HepG2 (cell line): ENCODE results near the gene SETD2. TPM values are rescaled to one million over a fixed set of nuclear protein-coding genes. Genes with fewer than 3 reads are reported as not detected.

ENCODE experiments used
- ATAC-seq: fragments of 200-7000 bp; cut with Tn5 transposase; 3 replicates; pipeline ENCODE4 v1.9.1; 2020; ENCODE audit warnings: mild to moderate bottlenecking, moderate library complexity
- BruUV-seq: library from RNA; stranded (reverse); fragments of 400-500 nt; replicated peaks from 2 replicates; lab custom pipeline; 2021; lab: Mats Ljungman, UMichigan
- CTCF ChIA-PET: fragments of 300-600 bp; formaldehyde crosslinking; extraction: SDS; loops from one replicate; lab custom pipeline; 2021; ENCODE audit warnings: low total read pairs, inconsistent platforms, low intra/inter-chr PET ratio; lab: Yijun Ruan, JAX
- POLR2A ChIA-PET: fragments of 350-600 bp; sonication (Branson Sonifier 250); formaldehyde crosslinking; loops from one replicate; lab custom pipeline; 2020; ENCODE audit warnings: antibody characterized with exemption, inconsistent platforms; lab: Yijun Ruan, JAX
- DNase-seq: peaks from one replicate; pipeline ENCODE4 v3.0.0-alpha.2; 2015; ENCODE audit warnings: low spot score
- FAIRE-seq: peaks from 3 replicates; lab custom pipeline; 2011; peaks lifted over from hg19 to GRCh38; lab: Jason Lieb, UNC
- H2AFZ ChIP-seq: one replicate; pipeline ENCODE4 v1.6.1; 2011; ENCODE audit warnings: low read length, inconsistent platforms
- H3K27ac ChIP-seq: fragments of 300-600 bp; 3 replicates; pipeline ENCODE4 v1.8.0; 2011; ENCODE audit warnings: mixed run types, mild to moderate bottlenecking, mixed read lengths, low read length, inconsistent platforms; ENCODE audit not compliant: insufficient read depth; ENCODE audit errors: extremely low read length
- H3K27me3 ChIP-seq, 2 experiments: fragments of 200-600 bp in 1 of 2; 2 replicates in 1 of 2; 3 replicates in 1 of 2; pipeline versions ENCODE4 v1.6.0 to v1.8.0; 2011; ENCODE audit warnings: low read length in 2 of 2, mild to moderate bottlenecking in 2 of 2, moderate library complexity in 2 of 2, inconsistent platforms in 1 of 2; ENCODE audit not compliant: insufficient read depth in 2 of 2, control insufficient read depth in 1 of 2
- H3K36me3 ChIP-seq, 2 experiments: fragments of 200-600 bp in 1 of 2; replicated peaks in 1 of 2; 2 replicates in 1 of 2; 3 replicates in 1 of 2; pipeline versions ENCODE4 v1.5.1 to v1.8.0; 2011; ENCODE audit warnings: low read length in 2 of 2, inconsistent platforms in 1 of 2; ENCODE audit not compliant: insufficient read depth in 2 of 2, control insufficient read depth in 1 of 2
- H3K4me1 ChIP-seq: 2 replicates; pipeline ENCODE4 v1.5.1; 2012; ENCODE audit warnings: low read length, inconsistent platforms; ENCODE audit not compliant: insufficient read depth
- H3K4me2 ChIP-seq: 2 replicates; pipeline ENCODE4 v1.6.0; 2011; ENCODE audit warnings: low read depth, low read length, inconsistent platforms
- H3K4me3 ChIP-seq, 3 experiments: fragments of 200-600 bp in 1 of 3; sonication (generic), shearing (Covaris generic) in 1 of 3; replicated peaks in 1 of 3; 2 replicates each; pipeline ENCODE4 v1.5.1; 2011 to 2016; ENCODE audit warnings: low read length in 3 of 3, inconsistent platforms in 2 of 3, low read depth in 2 of 3, mild to moderate bottlenecking in 2 of 3, control low read depth in 1 of 3, mixed read lengths in 1 of 3; ENCODE audit not compliant: insufficient read depth in 1 of 3
- H3K79me2 ChIP-seq: one replicate; pipeline ENCODE4 v1.6.1; 2011; ENCODE audit warnings: low read length, inconsistent platforms; ENCODE audit not compliant: insufficient read depth
- H3K9ac ChIP-seq: 2 replicates; pipeline ENCODE4 v1.6.0; 2011; ENCODE audit warnings: mild to moderate bottlenecking, low read depth, low read length, inconsistent platforms; ENCODE audit not compliant: insufficient read depth
- H3K9me3 ChIP-seq: 2 replicates; pipeline ENCODE4 v1.5.1; 2012; ENCODE audit warnings: mild to moderate bottlenecking, low read length
- H4K20me1 ChIP-seq: 2 replicates; pipeline ENCODE4 v1.6.0; 2011; ENCODE audit warnings: inconsistent platforms, mild to moderate bottlenecking, low read length, moderate library complexity; ENCODE audit not compliant: insufficient read depth
- EED ChIP-seq: sonication (generic); formaldehyde crosslinking; IDR thresholded peaks from 2 replicates; pipeline ENCODE4 v1.5.0; 2020; ENCODE audit warnings: mild to moderate bottlenecking, missing genetic modification reagents
- ETS1 ChIP-seq: sonication (generic); formaldehyde crosslinking; IDR thresholded peaks from 2 replicates; pipeline ENCODE4 v1.4.0; 2020; ENCODE audit warnings: missing genetic modification reagents
- PCBP2 ChIP-seq: fragments of 200-400 bp; formaldehyde crosslinking; optimal IDR thresholded peaks from 2 replicates; pipeline ENCODE3; 2018; ENCODE audit warnings: low read length, low read depth; ENCODE audit not compliant: poor library complexity, severe bottlenecking
- RAD51 ChIP-seq: fragments of 450-650 bp; IDR thresholded peaks from 2 replicates; pipeline ENCODE4 v1.6.1; 2016; ENCODE audit warnings: borderline replicate concordance
- ZNF121 ChIP-seq: sonication (generic); formaldehyde crosslinking; IDR thresholded peaks from 2 replicates; pipeline ENCODE4 v1.5.0; 2020; ENCODE audit warnings: mild to moderate bottlenecking, missing genetic modification reagents
- ZNF605 ChIP-seq: sonication (generic); formaldehyde crosslinking; IDR thresholded peaks from 2 replicates; pipeline ENCODE4 v1.8.0; 2022; ENCODE audit warnings: mild to moderate bottlenecking, missing genetic modification reagents
- ZNF776 ChIP-seq: sonication (generic); formaldehyde crosslinking; IDR thresholded peaks from 2 replicates; pipeline ENCODE4 v1.4.0; 2020; ENCODE audit warnings: mild to moderate bottlenecking, missing genetic modification reagents
- ZNF883 ChIP-seq: sonication (generic); formaldehyde crosslinking; IDR thresholded peaks from 2 replicates; pipeline ENCODE4 v1.5.1; 2020; ENCODE audit warnings: mild to moderate bottlenecking, missing genetic modification reagents; ENCODE audit errors: not compliant biosample characterization
- in situ Hi-C: cut with HindIII; loops from 2 replicates; pipeline ENCODE4 v1.10.0; 2017; ENCODE audit warnings: low pct_unique_long_range_greater_than_20kb; ENCODE audit not compliant: extremely low pct_ligation_motif_present
- intact Hi-C: fragments of 100-400 bp; cut with micrococcal nuclease; formaldehyde crosslinking; loops from one replicate; pipeline ENCODE4 v1.10.0; 2022; ENCODE audit not compliant: unreplicated experiment
- polyA plus RNA-seq, 8 experiments: library from polyadenylated mRNA; depleted of rRNA in 3 of 8; stranded (reverse) in 7 of 8; unstranded in 1 of 8; fragments of >200 nt; fragmentation: Illumina TruSeq in 4 of 8; extraction: Trizol in 4 of 8; gene quantifications; 2 replicates each; pipeline versions ENCODE4 v1.2.1 to v1.2.3, GENCODE V29; 2011 to 2016; ENCODE audit warnings: low read depth in 4 of 8, missing spikeins in 1 of 8, mixed read lengths in 1 of 8; ENCODE audit not compliant: insufficient read depth in 1 of 8
- total RNA-seq, 5 experiments: library from RNA; depleted of rRNA; stranded (reverse); fragments of >200 nt; fragmentation: Illumina TruSeq; extraction: Trizol; gene quantifications; 2 replicates each; pipeline ENCODE4 v1.2.3, GENCODE V29; 2016; ENCODE audit warnings: low read depth in 1 of 5
- TF ChIP-seq, protein P1 (sequence below): sonication (generic); formaldehyde crosslinking; IDR thresholded peaks from 2 replicates; pipeline ENCODE4; 2020; ENCODE audit warnings: missing genetic modification reagents, mild to moderate bottlenecking, borderline replicate concordance

The SETD2 gene
- total and polyA plus RNA-seq, 2 of the 13 experiments (the other 11 are each of a cell fraction or from before 2014, with no cell fraction given) = 14.2 to 24.2 TPM

GRCh38 chr3:47104259-47104658 is 59.7 kb downstream of the SETD2 start:
- H3K36me3 ChIP-seq = peaks cover 3 to 29% of the 10 kb centered on the region in 2 experiments; a peak in 3 of 5 replicates
- no peak for DNase-seq
- H2AFZ ChIP-seq = no peak overlapping the region
- no peak for TF ChIP-seq ZNF776 (CRISPR knock-in tag)
- TF ChIP-seq, protein P1, sequence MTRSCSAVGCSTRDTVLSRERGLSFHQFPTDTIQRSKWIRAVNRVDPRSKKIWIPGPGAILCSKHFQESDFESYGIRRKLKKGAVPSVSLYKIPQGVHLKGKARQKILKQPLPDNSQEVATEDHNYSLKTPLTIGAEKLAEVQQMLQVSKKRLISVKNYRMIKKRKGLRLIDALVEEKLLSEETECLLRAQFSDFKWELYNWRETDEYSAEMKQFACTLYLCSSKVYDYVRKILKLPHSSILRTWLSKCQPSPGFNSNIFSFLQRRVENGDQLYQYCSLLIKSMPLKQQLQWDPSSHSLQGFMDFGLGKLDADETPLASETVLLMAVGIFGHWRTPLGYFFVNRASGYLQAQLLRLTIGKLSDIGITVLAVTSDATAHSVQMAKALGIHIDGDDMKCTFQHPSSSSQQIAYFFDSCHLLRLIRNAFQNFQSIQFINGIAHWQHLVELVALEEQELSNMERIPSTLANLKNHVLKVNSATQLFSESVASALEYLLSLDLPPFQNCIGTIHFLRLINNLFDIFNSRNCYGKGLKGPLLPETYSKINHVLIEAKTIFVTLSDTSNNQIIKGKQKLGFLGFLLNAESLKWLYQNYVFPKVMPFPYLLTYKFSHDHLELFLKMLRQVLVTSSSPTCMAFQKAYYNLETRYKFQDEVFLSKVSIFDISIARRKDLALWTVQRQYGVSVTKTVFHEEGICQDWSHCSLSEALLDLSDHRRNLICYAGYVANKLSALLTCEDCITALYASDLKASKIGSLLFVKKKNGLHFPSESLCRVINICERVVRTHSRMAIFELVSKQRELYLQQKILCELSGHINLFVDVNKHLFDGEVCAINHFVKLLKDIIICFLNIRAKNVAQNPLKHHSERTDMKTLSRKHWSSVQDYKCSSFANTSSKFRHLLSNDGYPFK (CRISPR knock-in tag) = no peak
- TF ChIP-seq ZNF605 (CRISPR knock-in tag) = no peak
- TF ChIP-seq RAD51 = no peak
- no peak for TF ChIP-seq ZNF883 (CRISPR knock-in tag)
- TF ChIP-seq ETS1 = no peak
- TF ChIP-seq ZNF121 = peak; percentile 94
- TF ChIP-seq EED (CRISPR knock-in tag) = no peak
- TF ChIP-seq PCBP2 = no peak
- TF ChIP-seq, all 625 proteins: peak for 1
- ChIA-PET CTCF (no interaction called here), POLR2A (no interaction called here)
- H3K27me3 ChIP-seq = no peaks in the 10 kb centered on the region
- no peak overlapping the region for H3K4me2 ChIP-seq
- peaks cover 48% of the 10 kb centered on the region for H3K4me1 ChIP-seq
- H3K79me2 ChIP-seq = no peaks in the 10 kb centered on the region
- H4K20me1 ChIP-seq = peaks cover 7% of the 10 kb centered on the region; the same call in 1 of the 2 replicates
- intact Hi-C loops (no loop called here), in situ Hi-C loops (no loop called here)
- no peak overlapping the region for H3K27ac ChIP-seq
- no peak for ATAC-seq
- FAIRE-seq = no peak
- no peaks in the 10 kb centered on the region for H3K9me3 ChIP-seq
- BruUV-seq = no TSS peak
- no peak overlapping the region for H3K4me3 ChIP-seq
- no peak overlapping the region for H3K9ac ChIP-seq
